AG04449 (cell line): ENCODE results near the gene DNPH1.

Experiments
- CTCF ChIA-PET: fragments of 350-600 bp; formaldehyde crosslinking; extraction: SDS; loops from one replicate; lab custom pipeline; 2021; ENCODE audit warnings: antibody characterized with exemption; lab: Yijun Ruan, JAX
- POLR2A ChIA-PET: fragments of 400-600, 350-600 bp; formaldehyde crosslinking; extraction: SDS; loops from one replicate; lab custom pipeline; 2020; ENCODE audit warnings: antibody characterized with exemption, inconsistent platforms; lab: Yijun Ruan, JAX
- DNase-seq: peaks from one replicate; pipeline ENCODE4 v3.0.0-alpha.2; 2010; ENCODE audit warnings: low read depth, low spot score
- H3K4me3 ChIP-seq: 2 replicates; pipeline ENCODE4 v1.5.1; 2011; ENCODE audit warnings: low read depth, mild to moderate bottlenecking, control low read depth, low read length
- TF ChIP-seq, protein P1 (sequence below): IDR thresholded peaks from one replicate; pipeline ENCODE4 v1.5.1; 2011; ENCODE audit warnings: mild to moderate bottlenecking, moderate library complexity, low read length, control low read depth, inconsistent platforms; ENCODE audit not compliant: insufficient read depth; ENCODE audit errors: missing control alignments

The DNPH1 gene

GRCh38 chr6:43271103-43271815, 42.0 kb upstream of the DNPH1 start:
- ChIA-PET POLR2A (no interaction called here), CTCF (interaction anchor here (2.0 to 4.1 kb wide), 2 partner anchors 42 to 64 kb away, joined by 5 to 44 read pairs; partner anchors contain the start of gene DNPH1)
- DNase-seq = no peak
- H3K4me3 ChIP-seq = no peak overlapping the region
- TF ChIP-seq, protein P1, sequence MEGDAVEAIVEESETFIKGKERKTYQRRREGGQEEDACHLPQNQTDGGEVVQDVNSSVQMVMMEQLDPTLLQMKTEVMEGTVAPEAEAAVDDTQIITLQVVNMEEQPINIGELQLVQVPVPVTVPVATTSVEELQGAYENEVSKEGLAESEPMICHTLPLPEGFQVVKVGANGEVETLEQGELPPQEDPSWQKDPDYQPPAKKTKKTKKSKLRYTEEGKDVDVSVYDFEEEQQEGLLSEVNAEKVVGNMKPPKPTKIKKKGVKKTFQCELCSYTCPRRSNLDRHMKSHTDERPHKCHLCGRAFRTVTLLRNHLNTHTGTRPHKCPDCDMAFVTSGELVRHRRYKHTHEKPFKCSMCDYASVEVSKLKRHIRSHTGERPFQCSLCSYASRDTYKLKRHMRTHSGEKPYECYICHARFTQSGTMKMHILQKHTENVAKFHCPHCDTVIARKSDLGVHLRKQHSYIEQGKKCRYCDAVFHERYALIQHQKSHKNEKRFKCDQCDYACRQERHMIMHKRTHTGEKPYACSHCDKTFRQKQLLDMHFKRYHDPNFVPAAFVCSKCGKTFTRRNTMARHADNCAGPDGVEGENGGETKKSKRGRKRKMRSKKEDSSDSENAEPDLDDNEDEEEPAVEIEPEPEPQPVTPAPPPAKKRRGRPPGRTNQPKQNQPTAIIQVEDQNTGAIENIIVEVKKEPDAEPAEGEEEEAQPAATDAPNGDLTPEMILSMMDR = no peak

DNA sequence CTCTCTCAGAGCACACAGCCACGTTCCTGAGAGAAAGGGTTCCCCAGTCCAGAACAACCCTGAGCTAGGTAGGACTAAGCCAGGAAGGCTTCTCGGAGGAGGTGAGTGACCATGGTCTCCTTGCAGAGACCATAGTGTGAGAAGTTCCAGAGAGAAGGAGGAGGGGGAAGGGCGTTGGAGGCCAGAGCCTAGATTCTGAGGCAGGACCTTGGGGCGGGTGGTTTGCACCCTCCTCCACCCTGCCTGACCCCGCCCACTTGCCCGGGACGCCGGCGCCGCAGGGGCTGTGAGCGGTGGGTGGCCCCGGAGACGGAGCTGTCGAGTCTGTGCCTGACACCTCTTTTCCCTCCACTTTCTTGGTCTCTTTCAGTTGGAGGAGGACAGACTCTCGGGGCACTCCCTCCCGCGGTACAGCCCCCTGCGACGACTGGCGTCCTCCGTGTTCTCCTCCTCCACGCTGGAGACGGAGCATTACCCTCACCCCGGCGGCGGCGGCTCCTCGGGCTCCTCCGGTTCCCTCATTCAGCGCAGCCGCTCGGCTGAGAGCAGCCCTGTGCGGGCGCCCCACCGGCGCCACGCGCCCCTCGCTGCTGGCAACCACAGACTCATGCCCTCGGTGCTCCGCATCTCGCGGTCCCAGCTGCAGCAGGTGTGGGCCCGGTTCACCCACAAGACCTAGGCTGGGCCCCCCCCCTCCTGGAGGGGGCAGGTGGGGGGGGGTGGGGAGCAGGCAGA, 40.2 kb upstream of the DNPH1 start:
- TF ChIP-seq, protein P1 = no peak
- POLR2A ChIA-PET = no interaction called here
- no peak for DNase-seq
- H3K4me3 ChIP-seq = peak overlapping the region; percentile 38
- CTCF ChIA-PET = interaction anchor here (1.1 to 4.1 kb wide), 8 partner anchors 9 to 219 kb away, joined by 3 to 44 read pairs (median 4); partner anchors contain the start of gene DNPH1

DNA sequence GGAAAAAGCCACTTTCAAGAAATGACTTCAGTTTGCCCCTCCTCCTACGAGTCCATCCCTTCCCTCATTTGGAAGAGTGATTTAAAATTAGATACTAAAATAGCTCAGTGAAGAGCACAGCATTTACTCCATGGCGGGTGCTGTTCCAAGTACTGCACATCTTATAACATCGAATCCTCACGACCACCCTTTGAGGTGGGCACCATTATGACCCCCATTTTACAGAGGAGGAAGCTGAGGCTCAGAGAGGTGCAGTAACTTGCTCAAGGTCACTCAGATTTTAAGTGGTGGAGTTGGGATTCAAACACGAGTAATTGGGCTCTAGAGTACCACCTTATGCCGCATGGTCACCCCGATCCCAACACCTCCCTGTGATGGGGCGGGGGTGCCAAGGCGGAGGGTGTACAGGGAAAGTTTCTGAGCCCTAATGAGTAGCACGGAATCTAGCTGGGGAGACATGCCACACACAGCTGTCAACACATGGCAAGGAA, 39.5 kb upstream of the DNPH1 start:
- CTCF ChIA-PET = interaction anchor here (0.7 to 4.1 kb wide), 13 partner anchors 10 to 238 kb away, joined by 3 to 44 read pairs (median 3); partner anchors contain the start of gene DNPH1
- H3K4me3 ChIP-seq = no peak overlapping the region

GRCh38 chr6:43268355-43268700, 39.0 kb upstream of the DNPH1 start:
- H3K4me3 ChIP-seq = no peak overlapping the region
- POLR2A ChIA-PET = no interaction called here
- TF ChIP-seq, protein P1 = no peak
- CTCF ChIA-PET = interaction anchor here (0.7 to 4.1 kb wide), 13 partner anchors 10 to 239 kb away, joined by 3 to 44 read pairs (median 3); partner anchors contain the start of genes ABCC10 and DNPH1
- no peak for DNase-seq

More for the DNA sequence above, 39.5 kb upstream of the DNPH1 start:
- TF ChIP-seq, protein P1 = no peak
- POLR2A ChIA-PET = no interaction called here
- no peak for DNase-seq

GRCh38 chr6:43267619-43268354, 38.5 kb upstream of the DNPH1 start:
- POLR2A ChIA-PET = no interaction called here
- H3K4me3 ChIP-seq = no peak overlapping the region
- DNase-seq = no peak
- TF ChIP-seq, protein P1 = no peak
- CTCF ChIA-PET = interaction anchor here (0.7 to 4.1 kb wide), 10 partner anchors 15 to 239 kb away, joined by 3 to 44 read pairs (median 3); partner anchors contain the start of genes ABCC10 and DNPH1
